T-cell (primary cell): Measurements from ENCODE around the gene DNAJC7. TPM values are rescaled to one million over a fixed set of nuclear protein-coding genes. Genes with fewer than 3 reads are reported as not detected.

ENCODE experiments used
- ATAC-seq, 4 experiments: fragments of 200-7000 bp in 3 of 4; fragments of 150-1000 bp in 1 of 4; cut with Tn5 transposase; replicated peaks in 1 of 4; 1 replicate in 3 of 4; 2 replicates in 1 of 4; pipeline ENCODE4 v1.10.0; 2021; ENCODE audit warnings: moderate library complexity in 3 of 4, mild to moderate bottlenecking in 2 of 4, moderate number of reproducible peaks in 1 of 4
- CTCF ChIA-PET, 2 donors: fragments of 300-600 bp; sonication (Branson Sonifier 250); formaldehyde crosslinking; loops; one replicate each; lab custom pipeline; 2022; ENCODE audit warnings: antibody characterized with exemption in 2 of 2; lab: Charles Lee
- POLR2A ChIA-PET, 2 donors: fragments of 300-600 bp; sonication (Branson Sonifier 250); formaldehyde crosslinking; loops; one replicate each; lab custom pipeline; 2022; ENCODE audit warnings: antibody characterized with exemption in 2 of 2; lab: Charles Lee
- DNase-seq, 35 experiments: peaks; one replicate each; pipeline versions ENCODE4 v3.0.0 to v3.0.0-alpha.2; 2013 to 2023
- H3K27ac ChIP-seq: one replicate; pipeline ENCODE4 v1.5.1; 2013; ENCODE audit warnings: low read length
- H3K27me3 ChIP-seq, 2 experiments: replicated peaks in 1 of 2; 1 replicate in 1 of 2; 2 replicates in 1 of 2; pipeline versions ENCODE4 v1.6.1 to v1.7.0; 2013; ENCODE audit warnings: low read length in 1 of 2, mixed read lengths in 1 of 2; ENCODE audit not compliant: control insufficient read depth in 2 of 2, insufficient read depth in 2 of 2; ENCODE audit errors: extremely low read depth in 1 of 2
- H3K36me3 ChIP-seq, 2 donors: 1 replicate in 1 of 2; 2 replicates in 1 of 2; pipeline versions ENCODE4 v1.6.1 to v1.7.0; 2013; ENCODE audit warnings: low read length in 1 of 2; ENCODE audit not compliant: control insufficient read depth in 2 of 2, insufficient read depth in 1 of 2; ENCODE audit errors: extremely low read depth in 1 of 2
- H3K4me1 ChIP-seq, 2 experiments: 1 replicate in 1 of 2; 2 replicates in 1 of 2; pipeline versions ENCODE4 v1.6.1 to v1.7.0; 2013; ENCODE audit warnings: low read length in 2 of 2, mixed read lengths in 1 of 2; ENCODE audit not compliant: insufficient read depth in 2 of 2, control insufficient read depth in 1 of 2; ENCODE audit errors: extremely low read depth in 1 of 2
- H3K4me3 ChIP-seq, 2 donors: 1 replicate in 1 of 2; 2 replicates in 1 of 2; pipeline versions ENCODE4 v1.5.1 to v1.7.0; 2013; ENCODE audit warnings: mild to moderate bottlenecking in 2 of 2, low read length in 1 of 2, moderate library complexity in 1 of 2; ENCODE audit not compliant: control insufficient read depth in 1 of 2; ENCODE audit errors: extremely low read depth in 1 of 2
- H3K9me3 ChIP-seq: 2 replicates; pipeline ENCODE4 v1.7.0; 2013
- H3K27ac Mint-ChIP-seq, 2 donors: one replicate each; pipeline ENCODE4 v1.8.0; 2020 to 2021; ENCODE audit warnings: mild to moderate bottlenecking in 2 of 2, mixed read lengths in 2 of 2
- H3K27me3 Mint-ChIP-seq, 2 donors: one replicate each; pipeline ENCODE4 v1.8.0; 2021 to 2022; ENCODE audit warnings: mixed read lengths in 2 of 2
- H3K36me3 Mint-ChIP-seq: one replicate; pipeline ENCODE4 v1.8.0; 2021; ENCODE audit warnings: mixed read lengths
- H3K4me1 Mint-ChIP-seq, 3 donors: one replicate each; pipeline ENCODE4 v1.8.0; 2020 to 2022; ENCODE audit warnings: mixed read lengths in 3 of 3, mild to moderate bottlenecking in 1 of 3
- H3K4me3 Mint-ChIP-seq, 3 donors: one replicate each; pipeline ENCODE4 v1.8.0; 2020 to 2022; ENCODE audit warnings: mild to moderate bottlenecking in 3 of 3, mixed read lengths in 3 of 3, moderate library complexity in 3 of 3
- H3K9me3 Mint-ChIP-seq, 3 donors: one replicate each; pipeline ENCODE4 v1.8.0; 2020 to 2022; ENCODE audit warnings: mixed read lengths in 3 of 3
- WGBS: methylation state at CpG from one replicate; pipeline ENCODE4 v1.1.5; 2013; ENCODE audit warnings: missing lambda C conversion rate; ENCODE audit not compliant: insufficient coverage; 5-methylcytosine and 5-hydroxymethylcytosine counted together
- total RNA-seq, 35 experiments: library from RNA in 6 of 35; stranded (reverse) in 6 of 35; fragments of 120-200 nt in 1 of 35; gene quantifications; one replicate each; pipeline versions ENCODE4 v1.2.1 to v1.2.4 and lab custom pipeline; 2013 to 2026

DNAJC7 gene
- total RNA-seq, 5 donors from 2014 or later (not counting 1 experiment from before 2014, with no cell fraction given) = 107 to 129 (median 112) TPM

GRCh38 chr17:41970901-41971331, 46.3 kb downstream of the DNAJC7 start:
- DNase-seq (no peak), ATAC-seq (no peak)
- no peaks in the 10 kb centered on the region for H3K9me3 Mint-ChIP-seq
- Histone ChIP-seq H3K9me3 (no peaks in the 10 kb centered on the region), H3K4me1 (peaks cover 0 to 33% of the 10 kb centered on the region in 2 experiments), H3K27ac (no peak overlapping the region), H3K27me3 (no peaks in the 10 kb centered on the region), H3K4me3 (no peak overlapping the region), H3K36me3 (peaks cover 18 to 45% of the 10 kb centered on the region in 2 donors)
- H3K36me3 Mint-ChIP-seq = peaks cover 19% of the 10 kb centered on the region
- POLR2A ChIA-PET = no interaction called here
- no CpG with 5 or more reads among the region's 5 CpGs for WGBS
- CTCF ChIA-PET = no interaction called here
- H3K27me3 Mint-ChIP-seq = no peaks in the 10 kb centered on the region
- H3K4me1 Mint-ChIP-seq = peaks cover 38 to 45% (median 40%) of the 10 kb centered on the region in 3 donors
- no peak overlapping the region for H3K4me3 Mint-ChIP-seq
- H3K27ac Mint-ChIP-seq = peak overlapping the region in 1 of 2 donors; percentile 5

GRCh38 chr17:41968676-41969075, 48.6 kb downstream of the DNAJC7 start:
- peak overlapping the region in 1 of 2 donors; percentile 87 for H3K27ac Mint-ChIP-seq
- peak overlapping the region; percentile 72 to 92 (median 78) for H3K4me3 Mint-ChIP-seq
- DNase-seq (no peak), ATAC-seq (no peak)
- ChIA-PET POLR2A (no interaction called here), CTCF (no interaction called here)
- Histone ChIP-seq H3K4me3 (no peak overlapping the region), H3K27ac (no peak overlapping the region), H3K36me3 (peaks cover 12 to 23% of the 10 kb centered on the region in 2 donors), H3K4me1 (peaks cover 5 to 39% of the 10 kb centered on the region in 2 experiments), H3K9me3 (no peaks in the 10 kb centered on the region), H3K27me3 (no peaks in the 10 kb centered on the region)
- 89% methylated on average over 4 of the region's 10 CpGs for WGBS
- H3K4me1 Mint-ChIP-seq = peaks cover 46 to 57% (median 53%) of the 10 kb centered on the region in 3 donors
- no peaks in the 10 kb centered on the region for H3K27me3 Mint-ChIP-seq
- H3K36me3 Mint-ChIP-seq = peaks cover 13% of the 10 kb centered on the region
- H3K9me3 Mint-ChIP-seq = no peaks in the 10 kb centered on the region

GRCh38 chr17:41967921-41968578, 49.2 kb downstream of the DNAJC7 start:
- DNase-seq (no peak), ATAC-seq (no peak)
- no peaks in the 10 kb centered on the region for H3K27me3 Mint-ChIP-seq
- H3K4me1 Mint-ChIP-seq = peaks cover 46 to 53% (median 53%) of the 10 kb centered on the region in 3 donors
- POLR2A ChIA-PET = no interaction called here
- Histone ChIP-seq H3K4me1 (peaks cover 5 to 39% of the 10 kb centered on the region in 2 experiments), H3K4me3 (peak overlapping the region in 1 of 2 donors; percentile 91), H3K27ac (peak overlapping the region; percentile 46), H3K27me3 (no peaks in the 10 kb centered on the region), H3K36me3 (peaks cover 7 to 19% of the 10 kb centered on the region in 2 donors), H3K9me3 (no peaks in the 10 kb centered on the region)
- 95% methylated on average over 30 of the region's 37 CpGs for WGBS
- peak overlapping the region; percentile 72 to 92 (median 78) for H3K4me3 Mint-ChIP-seq
- peak overlapping the region; percentile 87 for H3K27ac Mint-ChIP-seq
- peaks cover 9% of the 10 kb centered on the region for H3K36me3 Mint-ChIP-seq
- no peaks in the 10 kb centered on the region for H3K9me3 Mint-ChIP-seq
- CTCF ChIA-PET = interaction anchor here in 1 of 2 donors (1.0 kb wide), 1 partner anchor 149 kb away, joined by 3 read pairs; no protein-coding TSS in a partner anchor

GRCh38 chr17:41967141-41967920, 49.9 kb downstream of the DNAJC7 start:
- H3K27me3 ChIP-seq = peaks cover 0 to 6% of the 10 kb centered on the region in 2 experiments
- peak overlapping the region; percentile 81 to 92 (median 83) for H3K4me3 Mint-ChIP-seq
- POLR2A ChIA-PET = interaction anchor here in 1 of 2 donors (0.7 kb wide), 1 partner anchor 145 kb away, joined by 3 read pairs; the partner anchor contains the start of gene DHX58
- peaks cover 5 to 43% of the 10 kb centered on the region in 2 experiments for H3K4me1 ChIP-seq
- no peaks in the 10 kb centered on the region for H3K27me3 Mint-ChIP-seq
- WGBS = 24% methylated on average over 35 of the region's 39 CpGs
- no peaks in the 10 kb centered on the region for H3K9me3 ChIP-seq
- peaks cover 42 to 53% (median 48%) of the 10 kb centered on the region in 3 donors for H3K4me1 Mint-ChIP-seq
- CTCF ChIA-PET = interaction anchor here in 1 of 2 donors (1.0 to 3.6 kb wide), 3 partner anchors 37 to 150 kb away, joined by 3 to 12 read pairs (median 8); partner anchors contain the start of genes NKIRAS2 and ODAD4
- H3K9me3 Mint-ChIP-seq = no peaks in the 10 kb centered on the region
- H3K27ac Mint-ChIP-seq = peak overlapping the region; percentile 87
- peaks cover 7 to 11% of the 10 kb centered on the region in 2 donors for H3K36me3 ChIP-seq
- ATAC-seq = peak in 2 of 4 experiments; percentile 17
- H3K36me3 Mint-ChIP-seq = peaks cover 5% of the 10 kb centered on the region
- H3K27ac ChIP-seq = peak overlapping the region; percentile 70
- DNase-seq = peak in 24 of 35 experiments; percentile 9 to 43 (median 20)
- peak overlapping the region; percentile 81 to 91 for H3K4me3 ChIP-seq

GRCh38 chr17:41966463-41967140, 50.6 kb downstream of the DNAJC7 start, which contains the start of gene CNP:
TSS of gene CNP (plus strand) at chr17:41966795. CDS start at chr17:41966885, 90 bp downstream.
- DNase-seq (peak; percentile 77 to 95 (median 86)), ATAC-seq (peak; percentile 83 to 90 (median 85))
- ChIA-PET CTCF (interaction anchor here in 1 of 2 donors (0.5 to 3.6 kb wide), 6 partner anchors 36 to 1998 kb away, joined by 3 to 12 read pairs (median 6); partner anchors contain the start of genes KAT2A, NKIRAS2 and ODAD4), POLR2A (interaction anchor here (0.5 to 1.4 kb wide), 8 partner anchors 8 to 1815 kb away, joined by 3 to 15 read pairs (median 3); partner anchors contain the start of genes DHX58 (in 1 of the 2) and DNAJC7 (in 1 of the 2))
- Mint-ChIP-seq H3K27me3 (no peaks in the 10 kb centered on the region), H3K9me3 (no peaks in the 10 kb centered on the region), H3K27ac (peak within 1 kb of the TSS; percentile 93), H3K36me3 (peaks cover 4% of the 10 kb centered on the region), H3K4me3 (peak within 1 kb of the TSS; percentile 81 to 92 (median 83)), H3K4me1 (peaks cover 42 to 53% (median 46%) of the 10 kb centered on the region in 3 donors)
- WGBS = 0% methylated on average over 69 of the region's 71 CpGs
- Histone ChIP-seq H3K36me3 (peaks cover 7% of the 10 kb centered on the region in 2 donors), H3K9me3 (no peaks in the 10 kb centered on the region), H3K4me1 (peaks cover 5 to 43% of the 10 kb centered on the region in 2 experiments), H3K27me3 (peaks cover 0 to 8% of the 10 kb centered on the region in 2 experiments), H3K27ac (peak within 1 kb of the TSS; percentile 70), H3K4me3 (peak within 1 kb of the TSS; percentile 81 to 91)
